GM23248 (cell line): ENCODE results near the gene ERC2.

Source experiments
- EZH2 ChIP-seq: fragments of 200-600 bp; sonication (generic); IDR thresholded peaks from 2 replicates; pipeline ENCODE4 v1.6.1; 2018; ENCODE audit warnings: antibody characterized with exemption, mild to moderate bottlenecking; ENCODE audit not compliant: insufficient read depth, poor library complexity, severe bottlenecking
- EZH2phosphoT487 ChIP-seq: fragments of 200-600 bp; sonication (generic); IDR thresholded peaks from 2 replicates; pipeline ENCODE4 v1.6.1; 2018; ENCODE audit warnings: antibody characterized with exemption, moderate library complexity, mild to moderate bottlenecking, low read depth; ENCODE audit not compliant: insufficient read depth

GRCh38 chr3:56254835-56255234, 213.4 kb downstream of the ERC2 start:
- TF ChIP-seq EZH2: no peak
- TF ChIP-seq EZH2phosphoT487: no peak
